Measurements from ENCODE around the gene KDM4B. TPM values are rescaled to one million over a fixed set of nuclear protein-coding genes. Genes with fewer than 3 reads are reported as not detected.

KDM4B gene
- total RNA-seq, 2 donors from 2014 or later = 27.8 to 38.5 TPM

DNA sequence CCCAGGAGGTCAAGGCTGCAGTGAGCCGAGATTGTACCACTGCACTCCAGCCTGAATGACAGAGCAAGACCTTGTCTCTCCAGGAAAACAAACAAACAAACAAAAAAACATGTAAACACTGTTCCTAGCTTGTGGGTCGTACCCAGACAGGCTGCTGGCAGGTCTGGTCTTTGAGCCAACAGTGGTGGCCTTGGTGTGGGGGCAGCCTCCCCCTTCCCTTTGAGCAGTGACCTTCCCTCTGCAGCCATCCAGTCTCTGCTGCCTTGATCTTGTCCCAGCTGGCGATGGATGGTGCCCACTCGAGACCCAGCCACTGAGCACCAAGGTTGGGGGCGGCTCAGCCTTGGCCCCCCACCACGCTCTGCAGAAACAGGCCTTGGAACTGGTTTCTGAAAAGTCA lies 143.3 kb downstream of the KDM4B start:
- WGBS, 2 experiments (ENCODE audit: insufficient coverage in 1 of 2, insufficient read length in 1 of 2) = 70 to 75% methylated on average over 4 to 6 of the region's 6 CpGs
- H3K27ac Mint-ChIP-seq = peak overlapping the region; percentile 16
- H3K4me3 Mint-ChIP-seq = no peak overlapping the region
- H3K36me3 Mint-ChIP-seq (ENCODE audit: low read depth) = peaks cover 26% of the 10 kb centered on the region
- Histone ChIP-seq H3K36me3 (ENCODE audit: control insufficient read depth, insufficient read depth, low read length) (no peaks in the 10 kb centered on the region), H3K9me3 (ENCODE audit: control insufficient read depth, low read length) (no peaks in the 10 kb centered on the region), H3K4me1 (ENCODE audit: control insufficient read depth, insufficient read depth, low read length) (no peaks in the 10 kb centered on the region), H3K27me3 (ENCODE audit: control insufficient read depth, insufficient read depth, low read length, poor library complexity, severe bottlenecking) (no peaks in the 10 kb centered on the region), H3K4me3 (ENCODE audit: low read length) (no peak overlapping the region), H3K9ac (ENCODE audit: extremely low read depth, low read length, poor library complexity, severe bottlenecking) (no peak overlapping the region), H3K27ac (ENCODE audit: low read depth, low read length) (peak overlapping the region; percentile 15)
- DNase-seq = no peak
- peaks cover 4% of the 10 kb centered on the region for H3K4me1 Mint-ChIP-seq
- TF ChIP-seq, protein P1, sequence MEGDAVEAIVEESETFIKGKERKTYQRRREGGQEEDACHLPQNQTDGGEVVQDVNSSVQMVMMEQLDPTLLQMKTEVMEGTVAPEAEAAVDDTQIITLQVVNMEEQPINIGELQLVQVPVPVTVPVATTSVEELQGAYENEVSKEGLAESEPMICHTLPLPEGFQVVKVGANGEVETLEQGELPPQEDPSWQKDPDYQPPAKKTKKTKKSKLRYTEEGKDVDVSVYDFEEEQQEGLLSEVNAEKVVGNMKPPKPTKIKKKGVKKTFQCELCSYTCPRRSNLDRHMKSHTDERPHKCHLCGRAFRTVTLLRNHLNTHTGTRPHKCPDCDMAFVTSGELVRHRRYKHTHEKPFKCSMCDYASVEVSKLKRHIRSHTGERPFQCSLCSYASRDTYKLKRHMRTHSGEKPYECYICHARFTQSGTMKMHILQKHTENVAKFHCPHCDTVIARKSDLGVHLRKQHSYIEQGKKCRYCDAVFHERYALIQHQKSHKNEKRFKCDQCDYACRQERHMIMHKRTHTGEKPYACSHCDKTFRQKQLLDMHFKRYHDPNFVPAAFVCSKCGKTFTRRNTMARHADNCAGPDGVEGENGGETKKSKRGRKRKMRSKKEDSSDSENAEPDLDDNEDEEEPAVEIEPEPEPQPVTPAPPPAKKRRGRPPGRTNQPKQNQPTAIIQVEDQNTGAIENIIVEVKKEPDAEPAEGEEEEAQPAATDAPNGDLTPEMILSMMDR (conservative IDR thresholded peaks at IDR 0.05) = no peak
- H3K27me3 Mint-ChIP-seq (ENCODE audit: insufficient read depth) = no peaks in the 10 kb centered on the region
- no peaks in the 10 kb centered on the region for H3K9me3 Mint-ChIP-seq

DNA sequence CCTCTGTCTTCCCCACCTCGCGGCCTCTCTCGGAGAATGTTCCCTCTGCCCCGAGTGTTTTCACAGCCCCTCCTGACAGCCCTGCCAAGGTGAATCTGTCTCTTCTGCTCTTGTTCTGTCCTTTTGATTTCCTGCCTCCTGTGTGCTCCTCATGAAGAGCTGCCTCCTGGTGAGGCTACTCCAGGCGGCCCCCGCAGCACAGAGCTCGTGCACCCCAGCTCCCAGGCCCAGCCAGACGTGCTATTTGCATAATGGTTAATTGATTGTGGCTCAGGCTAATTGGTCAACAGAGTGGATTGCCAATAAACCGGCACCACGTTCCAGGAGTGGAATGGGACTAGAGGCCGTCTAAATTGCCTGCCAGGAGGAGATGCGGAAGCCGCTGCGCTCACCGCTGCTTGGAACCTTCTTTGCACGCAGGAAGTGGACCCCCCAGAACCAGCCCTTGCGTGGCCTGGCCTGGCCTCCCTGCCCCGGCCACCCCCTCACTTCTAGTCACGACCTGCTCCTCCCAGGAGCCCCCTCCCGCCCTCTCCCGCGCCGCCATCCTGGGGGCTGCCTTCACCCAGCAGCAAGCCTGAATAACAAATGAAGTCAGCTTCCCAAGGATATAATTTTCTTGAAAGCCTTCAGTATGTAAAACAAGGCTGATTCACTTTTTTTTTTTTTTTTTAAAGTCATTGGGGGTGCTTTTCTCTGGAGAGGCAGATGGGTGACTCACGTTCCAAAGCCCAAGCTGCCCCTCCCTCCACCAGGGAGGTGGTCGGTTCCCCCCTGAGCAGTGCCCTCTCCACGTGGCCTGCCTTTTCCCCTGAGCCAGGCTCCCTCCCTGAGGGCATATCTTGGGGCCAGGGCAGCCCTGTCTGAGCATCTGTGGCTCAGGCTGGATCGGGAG lies 144.0 kb downstream of the KDM4B start:
- Mint-ChIP-seq H3K4me3 (no peak overlapping the region), H3K36me3 (ENCODE audit: low read depth) (peaks cover 26% of the 10 kb centered on the region), H3K27me3 (ENCODE audit: insufficient read depth) (no peaks in the 10 kb centered on the region), H3K4me1 (peaks cover 4% of the 10 kb centered on the region), H3K27ac (peak overlapping the region; percentile 16), H3K9me3 (no peaks in the 10 kb centered on the region)
- Histone ChIP-seq H3K9me3 (ENCODE audit: control insufficient read depth, low read length) (no peaks in the 10 kb centered on the region), H3K27ac (ENCODE audit: low read depth, low read length) (peak overlapping the region; percentile 15), H3K36me3 (ENCODE audit: control insufficient read depth, insufficient read depth, low read length) (no peaks in the 10 kb centered on the region), H3K27me3 (ENCODE audit: control insufficient read depth, insufficient read depth, low read length, poor library complexity, severe bottlenecking) (no peaks in the 10 kb centered on the region), H3K4me3 (ENCODE audit: low read length) (no peak overlapping the region), H3K9ac (ENCODE audit: extremely low read depth, low read length, poor library complexity, severe bottlenecking) (no peak overlapping the region), H3K4me1 (ENCODE audit: control insufficient read depth, insufficient read depth, low read length) (no peaks in the 10 kb centered on the region)
- TF ChIP-seq, protein P1 (conservative IDR thresholded peaks at IDR 0.05) = no peak
- DNase-seq = no peak
- WGBS, 2 experiments (ENCODE audit: insufficient coverage in 1 of 2, insufficient read length in 1 of 2) = 69 to 70% methylated on average over 20 to 27 of the region's 27 CpGs

DNA sequence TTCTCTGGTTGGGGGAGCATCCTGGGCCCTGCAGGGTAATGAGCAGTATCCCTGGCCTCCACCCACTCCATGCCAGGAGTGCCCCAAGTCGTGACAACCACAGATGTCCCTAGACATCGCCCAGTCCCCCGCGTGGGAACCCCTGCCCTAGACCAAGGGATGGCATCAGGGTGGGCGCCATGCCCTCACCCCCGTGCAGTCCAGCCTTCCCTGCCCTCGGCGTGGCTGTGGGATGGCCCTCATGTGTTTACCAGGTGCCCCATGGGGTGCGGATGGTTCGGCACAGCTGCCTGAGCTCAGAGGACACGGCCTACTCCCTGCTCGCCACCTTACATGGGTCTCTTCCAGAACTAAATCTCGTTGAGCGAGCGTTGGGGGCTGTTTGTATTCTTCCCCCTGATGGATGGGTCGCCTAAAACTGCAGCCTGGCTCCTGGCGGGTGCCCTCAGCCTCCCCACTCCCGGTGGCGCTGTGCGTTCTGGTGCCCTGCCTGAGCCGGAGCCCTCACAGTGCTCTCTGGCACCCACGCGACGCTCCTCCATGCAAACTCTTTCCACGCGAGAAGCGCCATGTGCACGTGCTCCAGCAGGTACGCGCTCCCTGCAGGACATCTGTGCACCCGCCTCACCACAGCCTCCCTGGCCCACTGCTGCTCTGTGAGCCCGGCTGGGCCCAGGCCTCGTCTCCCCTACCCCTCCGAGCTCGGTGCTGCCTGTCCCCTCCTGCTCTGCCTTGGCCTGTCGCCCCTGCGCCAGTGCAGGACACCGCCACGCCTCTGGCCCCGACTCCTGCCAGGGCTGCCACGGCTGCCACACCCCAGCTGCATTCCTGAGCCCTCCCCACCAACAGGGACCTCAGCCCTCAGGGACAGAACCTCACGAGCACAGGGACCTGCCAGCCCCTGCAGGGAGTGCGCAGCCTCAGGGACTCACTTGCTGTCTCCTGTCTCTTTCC lies 145.0 kb downstream of the KDM4B start:
- H3K27me3 ChIP-seq (ENCODE audit: control insufficient read depth, insufficient read depth, low read length, poor library complexity, severe bottlenecking) = no peaks in the 10 kb centered on the region
- H3K9ac ChIP-seq (ENCODE audit: extremely low read depth, low read length, poor library complexity, severe bottlenecking) = no peak overlapping the region
- no peaks in the 10 kb centered on the region for H3K9me3 Mint-ChIP-seq
- H3K36me3 Mint-ChIP-seq (ENCODE audit: low read depth) = peaks cover 29% of the 10 kb centered on the region
- no peaks in the 10 kb centered on the region for H3K27me3 Mint-ChIP-seq (ENCODE audit: insufficient read depth)
- TF ChIP-seq, protein P1 (conservative IDR thresholded peaks at IDR 0.05) = no peak
- H3K36me3 ChIP-seq (ENCODE audit: control insufficient read depth, insufficient read depth, low read length) = peaks cover 3% of the 10 kb centered on the region
- peaks cover 4% of the 10 kb centered on the region for H3K4me1 Mint-ChIP-seq
- 90 to 92% methylated on average over 32 to 43 of the region's 43 CpGs for WGBS, 2 experiments (ENCODE audit: insufficient coverage in 1 of 2, insufficient read length in 1 of 2)
- DNase-seq = no peak
- peak overlapping the region; percentile 15 for H3K27ac ChIP-seq (ENCODE audit: low read depth, low read length)
- H3K27ac Mint-ChIP-seq = no peak overlapping the region
- H3K4me3 ChIP-seq (ENCODE audit: low read length) = no peak overlapping the region
- no peaks in the 10 kb centered on the region for H3K9me3 ChIP-seq (ENCODE audit: control insufficient read depth, low read length)
- H3K4me3 Mint-ChIP-seq = no peak overlapping the region
- H3K4me1 ChIP-seq (ENCODE audit: control insufficient read depth, insufficient read depth, low read length) = no peaks in the 10 kb centered on the region
